Measurements from ENCODE around the gene ADCK2.
"Not testable (repeated sequence)": the region's sequence is repeated elsewhere in the genome, so short reads cannot be mapped to it uniquely, and the experiment has no call there.

Gene ADCK2

GRCh38 chr7:140645166-140645900, 27.4 kb upstream of the ADCK2 start:
- no peak for DNase-seq (ENCODE audit: low read depth in 4 of 4, low spot score in 1 of 4)

GRCh38 chr7:140646931-140647647, 25.7 kb upstream of the ADCK2 start:
- DNase-seq (ENCODE audit: low read depth in 4 of 4, low spot score in 1 of 4): no peak

GRCh38 chr7:140649556-140650205, 23.1 kb upstream of the ADCK2 start:
- no peak for DNase-seq (ENCODE audit: low read depth in 4 of 4, low spot score in 1 of 4)

- DNase-seq (ENCODE audit: low read depth in 4 of 4, low spot score in 1 of 4): no peak
These were observed 22.4 kb upstream of the ADCK2 start for GRCh38 chr7:140650367-140650766.

- DNase-seq (ENCODE audit: low read depth in 4 of 4, low spot score in 1 of 4): no peak
These were observed 19.2 kb upstream of the ADCK2 start for GRCh38 chr7:140653319-140654108.

- no peak for DNase-seq (ENCODE audit: low read depth in 4 of 4, low spot score in 1 of 4)
These were observed 18.7 kb upstream of the ADCK2 start for GRCh38 chr7:140654109-140654387.

GRCh38 chr7:140654661-140655060, 18.1 kb upstream of the ADCK2 start:
- no peak for DNase-seq (ENCODE audit: low read depth in 4 of 4, low spot score in 1 of 4)

GRCh38 chr7:140655511-140656408, 17.0 kb upstream of the ADCK2 start:
- no peak for DNase-seq (ENCODE audit: low read depth in 4 of 4, low spot score in 1 of 4)

GRCh38 chr7:140656548-140657515, 15.9 kb upstream of the ADCK2 start:
- DNase-seq (ENCODE audit: low read depth in 4 of 4, low spot score in 1 of 4): no peak

GRCh38 chr7:140657891-140658290, 14.9 kb upstream of the ADCK2 start:
- DNase-seq (ENCODE audit: low read depth in 4 of 4, low spot score in 1 of 4): no peak

GRCh38 chr7:140659856-140660255, 12.9 kb upstream of the ADCK2 start:
- DNase-seq (ENCODE audit: low read depth in 4 of 4, low spot score in 1 of 4): no peak

GRCh38 chr7:140661124-140661523, 11.6 kb upstream of the ADCK2 start:
- DNase-seq (ENCODE audit: low read depth in 4 of 4, low spot score in 1 of 4): no peak

- not testable (repeated sequence) for DNase-seq (ENCODE audit: low read depth in 4 of 4, low spot score in 1 of 4)
These were observed 9.8 kb upstream of the ADCK2 start for GRCh38 chr7:140662938-140663337.

GRCh38 chr7:140667476-140667875, 5.3 kb upstream of the ADCK2 start:
- no peak for DNase-seq (ENCODE audit: low read depth in 4 of 4, low spot score in 1 of 4)

GRCh38 chr7:140668641-140669040, 4.1 kb upstream of the ADCK2 start:
- no peak for DNase-seq (ENCODE audit: low read depth in 4 of 4, low spot score in 1 of 4)

- no peak for DNase-seq (ENCODE audit: low read depth in 4 of 4, low spot score in 1 of 4)
These were observed 3.4 kb upstream of the ADCK2 start for GRCh38 chr7:140669352-140669751.

GRCh38 chr7:140669862-140670261, 2.9 kb upstream of the ADCK2 start:
- DNase-seq (ENCODE audit: low read depth in 4 of 4, low spot score in 1 of 4): not testable (repeated sequence)

- DNase-seq (ENCODE audit: low read depth in 4 of 4, low spot score in 1 of 4): no peak
These were observed 2.3 kb upstream of the ADCK2 start for GRCh38 chr7:140670343-140670935.

- no peak for DNase-seq (ENCODE audit: low read depth in 4 of 4, low spot score in 1 of 4)
These were observed 779 bp upstream of the ADCK2 start for GRCh38 chr7:140671966-140672365.
